Measurements from ENCODE around the gene SFR1. TPM values are rescaled to one million over a fixed set of nuclear protein-coding genes. Genes with fewer than 3 reads are reported as not detected.
"Not testable (repeated sequence)": the region's sequence is repeated elsewhere in the genome, so short reads cannot be mapped to it uniquely, and the experiment has no call there.

The SFR1 gene
- total and polyA plus RNA-seq, 5 experiments from 2014 or later, result 12.9 to 18.2 (median 15.5) TPM

DNA sequence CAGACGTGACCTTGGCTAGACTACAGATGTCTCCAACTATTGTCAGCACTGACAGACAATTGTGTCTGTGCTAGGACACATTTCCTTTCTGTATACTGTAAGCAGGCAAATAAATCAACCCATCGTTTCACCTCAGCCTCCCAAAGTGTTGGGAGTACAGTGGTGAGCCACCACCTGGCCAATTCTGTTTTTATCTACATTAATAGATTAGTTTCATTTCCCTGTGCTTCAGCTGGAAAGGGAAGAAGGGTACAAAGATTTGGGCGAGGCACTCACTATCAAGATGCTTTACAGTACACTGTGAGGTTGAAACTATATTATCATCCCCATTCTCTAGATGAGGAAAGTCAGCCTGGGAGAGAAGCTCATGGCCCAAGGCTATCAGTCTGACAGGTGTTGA lies 21.9 kb downstream of the SFR1 start:
- Mint-ChIP-seq H3K9me3 (no peaks in the 10 kb centered on the region), H3K4me3 (no peak overlapping the region)

DNA sequence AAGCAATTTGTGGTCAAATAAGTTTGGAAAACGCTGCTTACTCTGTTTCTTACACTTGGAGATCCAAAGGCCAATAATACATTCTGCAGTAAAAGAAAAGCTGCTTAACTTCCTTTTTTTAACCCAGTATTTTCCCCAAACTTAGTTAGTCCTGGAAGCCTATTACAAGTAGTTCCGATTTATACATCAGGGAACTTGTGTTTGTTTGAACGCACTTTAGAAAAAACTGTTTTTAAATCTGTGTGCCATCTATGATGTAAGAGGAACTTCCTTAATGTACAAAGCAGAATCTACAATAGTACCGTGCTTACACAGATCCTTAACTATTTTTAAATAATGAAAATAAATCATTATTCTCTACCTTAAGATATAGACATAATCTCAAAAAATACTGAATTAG lies 23.0 kb downstream of the SFR1 start:
- Mint-ChIP-seq H3K9me3 (peaks cover 0 to 2% (median 0%) of the 10 kb centered on the region in 9 donors), H3K4me1 (no peaks in the 10 kb centered on the region), H3K27ac (no peak overlapping the region), H3K36me3 (no peaks in the 10 kb centered on the region), H3K27me3 (peaks cover 3 to 10% (median 7%) of the 10 kb centered on the region in 5 donors), H3K4me3 (no peak overlapping the region)
- no peak for ATAC-seq
- DNase-seq, result no peak
- POLR2A ChIA-PET, result no interaction called here

More for the DNA sequence above, 21.9 kb downstream of the SFR1 start:
- Mint-ChIP-seq H3K36me3 (no peaks in the 10 kb centered on the region), H3K4me1 (peaks cover 0 to 2% (median 0%) of the 10 kb centered on the region in 4 donors), H3K27ac (no peak overlapping the region), H3K27me3 (peaks cover 0 to 9% (median 7%) of the 10 kb centered on the region in 5 donors)
- no peak for DNase-seq
- no peak for ATAC-seq
- POLR2A ChIA-PET, result no interaction called here

DNA sequence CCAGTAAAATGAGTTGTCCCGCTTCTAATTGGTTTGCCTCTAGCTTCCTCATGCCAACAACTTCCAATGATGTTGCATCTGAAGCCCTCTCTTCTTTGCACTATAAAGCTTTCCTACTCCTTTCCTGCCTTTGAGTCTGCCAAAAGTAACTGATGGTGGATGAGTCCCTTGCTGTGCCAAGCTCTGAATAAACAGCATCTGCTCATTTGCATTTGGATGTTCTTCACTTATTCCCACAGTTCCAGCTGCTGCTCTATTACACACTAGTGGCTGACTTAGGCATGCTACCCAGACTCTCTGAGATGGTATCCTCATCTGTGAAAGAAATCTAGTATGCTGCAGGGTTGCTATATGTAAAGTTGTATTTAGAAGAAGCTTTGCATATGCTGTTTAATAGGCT lies 24.9 kb downstream of the SFR1 start:
- no peak overlapping the region for H3K4me3 Mint-ChIP-seq
- POLR2A ChIA-PET, result no interaction called here
- ATAC-seq (no peak), DNase-seq (no peak)
- H3K4me1 Mint-ChIP-seq, result no peaks in the 10 kb centered on the region
- peaks cover 9 to 22% (median 11%) of the 10 kb centered on the region in 5 donors for H3K27me3 Mint-ChIP-seq
- no peak overlapping the region for H3K27ac Mint-ChIP-seq
- peaks cover 0 to 20% (median 7%) of the 10 kb centered on the region in 9 donors for H3K9me3 Mint-ChIP-seq
- H3K36me3 Mint-ChIP-seq, result peaks cover 0 to 10% (median 6%) of the 10 kb centered on the region in 3 donors

DNA sequence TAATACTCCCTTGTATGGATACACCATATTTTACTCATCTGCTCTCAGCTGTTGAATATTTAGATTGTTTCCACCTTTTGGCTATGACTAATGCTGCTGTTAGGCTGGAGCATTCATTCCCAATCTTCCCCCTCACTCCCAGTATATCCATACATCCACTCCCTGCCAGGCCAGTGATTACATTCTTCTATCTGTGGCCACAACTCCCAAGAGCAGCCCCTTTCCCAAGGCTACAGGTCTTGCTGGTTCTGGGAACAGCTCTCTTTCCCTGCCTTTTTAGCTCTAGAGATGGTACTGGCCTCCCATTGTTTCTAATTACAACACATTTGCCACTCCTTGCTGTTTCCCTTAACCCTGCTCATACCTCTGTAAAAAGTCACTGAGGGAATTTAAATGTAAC lies 28.2 kb downstream of the SFR1 start:
- Mint-ChIP-seq H3K27me3 (peaks cover 7 to 31% (median 20%) of the 10 kb centered on the region in 5 donors), H3K4me3 (no peak overlapping the region), H3K9me3 (peaks cover 0 to 30% (median 15%) of the 10 kb centered on the region in 9 donors), H3K36me3 (peaks cover 0 to 20% (median 13%) of the 10 kb centered on the region in 3 donors), H3K27ac (no peak overlapping the region), H3K4me1 (no peaks in the 10 kb centered on the region)
- POLR2A ChIA-PET, result no interaction called here
- DNase-seq, result no peak
- ATAC-seq, result no peak

DNA sequence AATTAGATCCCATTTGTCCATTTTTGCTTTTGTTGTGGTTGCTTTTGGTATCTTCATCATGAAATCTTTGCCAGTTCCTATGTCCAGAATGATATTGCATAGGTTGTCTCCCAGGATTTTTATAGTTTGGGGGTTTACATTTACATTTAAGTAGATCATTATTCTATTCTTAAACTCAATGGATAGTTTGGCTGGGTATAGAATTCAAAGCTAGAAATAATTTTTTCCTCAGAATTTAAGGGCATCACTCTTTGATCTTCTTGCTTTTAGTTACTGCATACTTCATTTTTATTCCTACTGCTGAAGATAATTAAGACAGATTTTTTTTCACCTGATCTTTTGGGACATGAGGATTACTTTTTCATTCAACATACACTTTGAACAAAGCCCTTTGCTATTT lies 29.8 kb downstream of the SFR1 start:
- H3K4me3 Mint-ChIP-seq, result no peak overlapping the region
- H3K9me3 Mint-ChIP-seq, result peaks cover 0 to 30% (median 15%) of the 10 kb centered on the region in 9 donors
- DNase-seq, result no peak
- POLR2A ChIA-PET, result no interaction called here
- peaks cover 0 to 20% (median 13%) of the 10 kb centered on the region in 3 donors for H3K36me3 Mint-ChIP-seq
- H3K4me1 Mint-ChIP-seq, result no peaks in the 10 kb centered on the region
- H3K27ac Mint-ChIP-seq, result no peak overlapping the region
- peaks cover 11 to 39% (median 29%) of the 10 kb centered on the region in 5 donors for H3K27me3 Mint-ChIP-seq
- no peak for ATAC-seq

DNA sequence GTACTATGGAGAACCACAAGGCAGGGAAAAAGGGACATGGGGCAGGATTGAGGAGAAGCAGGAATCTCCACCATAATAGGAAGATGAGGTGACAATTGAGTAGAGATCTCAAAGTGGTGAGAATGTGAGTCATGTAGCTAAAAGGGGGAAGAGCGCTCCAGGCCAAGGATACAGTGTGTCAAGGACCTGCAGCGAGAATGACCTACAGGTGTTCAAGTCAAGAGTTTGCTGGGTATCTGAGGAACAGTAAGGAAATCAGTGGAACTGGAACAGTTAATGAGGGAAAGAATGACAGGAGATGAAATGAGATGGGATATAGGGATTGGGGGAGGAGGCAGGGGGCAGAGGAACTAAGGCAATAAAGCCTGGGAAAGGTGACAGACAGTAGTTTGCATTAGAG lies 33.6 kb downstream of the SFR1 start:
- no peak overlapping the region for H3K27ac Mint-ChIP-seq
- H3K4me1 Mint-ChIP-seq, result no peaks in the 10 kb centered on the region
- no peak for ATAC-seq
- H3K4me3 Mint-ChIP-seq, result no peak overlapping the region
- POLR2A ChIA-PET, result no interaction called here
- H3K9me3 Mint-ChIP-seq, result peaks cover 0 to 25% (median 15%) of the 10 kb centered on the region in 9 donors
- peaks cover 0 to 20% (median 13%) of the 10 kb centered on the region in 3 donors for H3K36me3 Mint-ChIP-seq
- no peak for DNase-seq
- peaks cover 9 to 33% (median 31%) of the 10 kb centered on the region in 5 donors for H3K27me3 Mint-ChIP-seq

DNA sequence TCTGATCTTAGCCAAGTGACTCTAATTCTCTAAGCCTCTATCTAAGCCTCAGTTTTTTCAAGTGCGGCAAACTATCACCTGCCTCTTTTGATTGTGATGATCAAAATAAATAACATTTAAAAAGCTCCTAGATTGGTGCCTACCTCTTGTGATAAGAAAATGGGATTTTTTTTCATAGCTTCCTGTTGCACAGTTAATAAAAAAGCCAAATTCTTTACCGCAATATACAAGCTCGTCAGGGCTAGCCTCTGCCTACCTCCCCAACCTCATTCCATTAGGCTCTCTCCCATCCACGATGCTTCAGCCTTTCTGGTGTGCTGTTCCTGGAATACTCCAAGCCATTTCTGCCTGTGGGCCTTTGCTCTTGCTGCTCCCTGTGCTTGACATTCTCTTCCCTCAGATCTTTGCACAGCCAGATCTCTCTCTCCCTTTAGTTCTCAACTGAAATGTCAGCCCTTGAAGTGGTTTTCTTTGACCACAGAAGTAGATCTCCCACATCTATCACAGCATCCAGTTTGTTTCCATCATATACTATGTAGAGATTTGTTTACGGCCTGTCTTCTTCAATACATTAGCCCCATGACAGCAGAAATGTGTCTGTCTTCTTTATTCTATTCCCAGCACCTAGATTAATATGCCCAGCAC lies 48.8 kb downstream of the SFR1 start:
- H3K9me3 Mint-ChIP-seq, result peaks cover 3 to 18% (median 12%) of the 10 kb centered on the region in 9 donors
- ATAC-seq (peak; percentile 98 to 99), DNase-seq (peak in 7 of 10 donors; percentile 4 to 81 (median 40))
- peak overlapping the region in 9 of 10 donors; percentile 0 to 59 (median 41) for H3K4me3 Mint-ChIP-seq
- H3K27ac Mint-ChIP-seq, result peak overlapping the region in 7 of 10 donors; percentile 1 to 39 (median 7)
- peaks cover 15 to 22% (median 18%) of the 10 kb centered on the region in 4 donors for H3K4me1 Mint-ChIP-seq
- POLR2A ChIA-PET, result no interaction called here
- H3K27me3 Mint-ChIP-seq, result peaks cover 3 to 13% (median 5%) of the 10 kb centered on the region in 5 donors
- peaks cover 0 to 13% (median 3%) of the 10 kb centered on the region in 3 donors for H3K36me3 Mint-ChIP-seq

DNA sequence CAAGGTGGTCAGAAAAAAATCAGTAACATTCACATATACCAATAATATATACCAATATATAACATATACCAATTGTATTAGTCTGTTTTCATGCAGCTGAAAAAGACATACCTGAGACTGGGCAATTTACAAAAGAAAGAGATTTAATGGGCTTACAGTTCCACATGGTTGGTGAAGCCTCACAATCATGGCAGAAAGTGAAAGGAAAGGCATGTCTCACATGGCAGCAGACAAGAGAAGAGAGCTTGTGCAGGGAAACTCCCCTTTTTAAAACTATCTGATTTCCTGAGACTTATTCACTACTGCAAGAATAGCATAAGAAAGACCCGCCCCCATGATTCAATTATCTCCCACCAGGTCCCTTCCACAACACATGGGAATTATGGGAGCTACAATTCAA lies 52.2 kb downstream of the SFR1 start:
- POLR2A ChIA-PET, H3K27ac Mint-ChIP-seq, DNase-seq, H3K27me3 Mint-ChIP-seq, H3K4me3 Mint-ChIP-seq, ATAC-seq: not testable (repeated sequence)
- Mint-ChIP-seq H3K9me3 (peaks cover 3 to 18% (median 12%) of the 10 kb centered on the region in 9 donors), H3K4me1 (peaks cover 15 to 22% (median 20%) of the 10 kb centered on the region in 4 donors), H3K36me3 (peaks cover 0 to 13% (median 3%) of the 10 kb centered on the region in 3 donors)

Other genes with a start within 250 kb of the SFR1 start
- gene STN1, start 204.0 kb upstream of the SFR1 start, total RNA-seq, result 10 to 100 TPM; 41.8 to 41.9 TPM
- 100 to 1,000 TPM in 1 of 3 donors, 10 to 100 TPM in 2; 89.3 to 103 (median 94.8) TPM for gene STN1, start 204.0 kb upstream of the SFR1 start, polyA plus RNA-seq
- gene SLK, start 155.0 kb upstream of the SFR1 start, total RNA-seq, result 10 to 100 TPM; 29.8 to 36.6 TPM
- gene SLK, start 155.0 kb upstream of the SFR1 start, polyA plus RNA-seq, result 10 to 100 TPM in 1 of 3 donors, 1 to 10 TPM in 2; 5.0 to 12.7 (median 7.0) TPM
- gene COL17A1, start 36.3 kb upstream of the SFR1 start, total RNA-seq, result not detected
- not detected for gene COL17A1, start 36.3 kb upstream of the SFR1 start, polyA plus RNA-seq
- under 1 TPM; 0.16 to 0.39 TPM for gene CFAP43, start 110.2 kb downstream of the SFR1 start, total RNA-seq
- not detected for gene CFAP43, start 110.2 kb downstream of the SFR1 start, polyA plus RNA-seq
- gene GSTO1, start 132.7 kb downstream of the SFR1 start, total RNA-seq, result 10 to 100 TPM; 38.7 to 44.3 TPM
- gene GSTO1, start 132.7 kb downstream of the SFR1 start, polyA plus RNA-seq, result 100 to 1,000 TPM; 119 to 135 (median 134) TPM
- 1 to 10 TPM; 1.4 to 1.5 TPM for gene GSTO2, start 147.0 kb downstream of the SFR1 start, total RNA-seq
- 1 to 10 TPM in 2 of 3 donors, under 1 TPM in 1; 0.15 to 2.0 (median 1.1) TPM for gene GSTO2, start 147.0 kb downstream of the SFR1 start, polyA plus RNA-seq
- gene ITPRIP, start 216.3 kb downstream of the SFR1 start, total RNA-seq, result 10 to 100 TPM; 14.2 to 16.0 TPM
- 10 to 100 TPM; 10.6 to 16.0 (median 15.6) TPM for gene ITPRIP, start 216.3 kb downstream of the SFR1 start, polyA plus RNA-seq
- gene CFAP58, start 231.7 kb downstream of the SFR1 start, total RNA-seq, result not detected
- not detected for gene CFAP58, start 231.7 kb downstream of the SFR1 start, polyA plus RNA-seq

All from naive thymus-derived CD8-positive, alpha-beta T cell (primary cell).